ENCODE measurements around the gene ZFAND2B. TPM values are rescaled to one million over a fixed set of nuclear protein-coding genes. Genes with fewer than 3 reads are reported as not detected.

Gene ZFAND2B
- polyA plus RNA-seq, 1 donor (not counting 4 experiments of a cell fraction or from before 2014, with no cell fraction given): 23.2 TPM

- Histone ChIP-seq H4K20me1 (ENCODE audit: control insufficient read depth, extremely low read depth, insufficient read depth, low read length) (no peaks in the 10 kb centered on the region), H3K4me3 (ENCODE audit: control insufficient read depth in 2 of 3, extremely low read depth in 1 of 3, insufficient read depth in 2 of 3, low read depth in 1 of 3, low read length in 3 of 3) (no peak overlapping the region), H3K27me3 (ENCODE audit: control insufficient read depth, extremely low read depth, insufficient read depth, low read length) (no peaks in the 10 kb centered on the region), H3K9me1 (ENCODE audit: control insufficient read depth, extremely low read depth, insufficient read depth, low read length) (peaks cover 2% of the 10 kb centered on the region), H3K9ac (ENCODE audit: control insufficient read depth, extremely low read depth, insufficient read depth, low read length) (no peak overlapping the region), H3K27ac (ENCODE audit: control insufficient read depth, insufficient read depth, low read length) (no peak overlapping the region), H3K36me3 (ENCODE audit: control insufficient read depth in 2 of 2, extremely low read depth in 1 of 2, insufficient read depth in 2 of 2, low read length in 2 of 2) (peaks cover 21 to 29% of the 10 kb centered on the region in 2 experiments), H3K4me2 (ENCODE audit: control insufficient read depth, extremely low read depth, insufficient read depth, low read depth, low read length) (no peak overlapping the region), H2AFZ (ENCODE audit: control insufficient read depth, low read length) (no peak overlapping the region), H3K4me1 (ENCODE audit: control insufficient read depth, extremely low read depth, insufficient read depth, low read length) (peaks cover 9% of the 10 kb centered on the region), H3K79me2 (ENCODE audit: control insufficient read depth, insufficient read depth, low read length) (peaks cover 11% of the 10 kb centered on the region), H3K9me3 (ENCODE audit: control insufficient read depth, low read depth, low read length) (no peaks in the 10 kb centered on the region)
- no peak for DNase-seq (ENCODE audit: low read depth, low spot score)
- no peak for TF ChIP-seq EZH2 (IDR thresholded peaks at IDR 0.05; ENCODE audit: low read length)
- no peak for TF ChIP-seq CTCF (optimal IDR thresholded peaks at IDR 0.05 in 1 of 3, IDR thresholded peaks at IDR 0.05 in 1 of 3, conservative IDR thresholded peaks at IDR 0.05 in 1 of 3; ENCODE audit: extremely low read depth in 1 of 3, insufficient read depth in 2 of 3, low read length in 3 of 3)
- no peak for FAIRE-seq
- dilution Hi-C loops (cut with MboI; ENCODE audit: extremely low pct_ligation_motif_present, low sequenced_read_pairs): no loop called here
Measured at GRCh38 chr2:219182331-219183150, 24.0 kb upstream of the ZFAND2B start.

- H3K9ac ChIP-seq (ENCODE audit: control insufficient read depth, extremely low read depth, insufficient read depth, low read length): no peak overlapping the region
- no peaks in the 10 kb centered on the region for H3K9me3 ChIP-seq (ENCODE audit: control insufficient read depth, low read depth, low read length)
- H3K36me3 ChIP-seq (ENCODE audit: control insufficient read depth in 2 of 2, extremely low read depth in 1 of 2, insufficient read depth in 2 of 2, low read length in 2 of 2): peaks cover 21 to 29% of the 10 kb centered on the region in 2 experiments
- TF ChIP-seq EZH2 (IDR thresholded peaks at IDR 0.05; ENCODE audit: low read length) (no peak), CTCF (optimal IDR thresholded peaks at IDR 0.05 in 1 of 3, IDR thresholded peaks at IDR 0.05 in 1 of 3, conservative IDR thresholded peaks at IDR 0.05 in 1 of 3; ENCODE audit: extremely low read depth in 1 of 3, insufficient read depth in 2 of 3, low read length in 3 of 3) (no peak)
- H3K9me1 ChIP-seq (ENCODE audit: control insufficient read depth, extremely low read depth, insufficient read depth, low read length): peaks cover 2% of the 10 kb centered on the region
- FAIRE-seq (no peak), DNase-seq (ENCODE audit: low read depth, low spot score) (no peak)
- no peak overlapping the region for H3K27ac ChIP-seq (ENCODE audit: control insufficient read depth, insufficient read depth, low read length)
- H3K27me3 ChIP-seq (ENCODE audit: control insufficient read depth, extremely low read depth, insufficient read depth, low read length): no peaks in the 10 kb centered on the region
- H4K20me1 ChIP-seq (ENCODE audit: control insufficient read depth, extremely low read depth, insufficient read depth, low read length): no peaks in the 10 kb centered on the region
- H3K4me2 ChIP-seq (ENCODE audit: control insufficient read depth, extremely low read depth, insufficient read depth, low read depth, low read length): no peak overlapping the region
- H3K4me1 ChIP-seq (ENCODE audit: control insufficient read depth, extremely low read depth, insufficient read depth, low read length): peaks cover 8% of the 10 kb centered on the region
- H3K4me3 ChIP-seq (ENCODE audit: control insufficient read depth in 2 of 3, extremely low read depth in 1 of 3, insufficient read depth in 2 of 3, low read depth in 1 of 3, low read length in 3 of 3): no peak overlapping the region
- peaks cover 11% of the 10 kb centered on the region for H3K79me2 ChIP-seq (ENCODE audit: control insufficient read depth, insufficient read depth, low read length)
- dilution Hi-C loops (cut with MboI; ENCODE audit: extremely low pct_ligation_motif_present, low sequenced_read_pairs): no loop called here
- H2AFZ ChIP-seq (ENCODE audit: control insufficient read depth, low read length): no peak overlapping the region
Measured at GRCh38 chr2:219183151-219183772, 23.3 kb upstream of the ZFAND2B start.
